ENCODE results near the gene SCAMP2. TPM values are rescaled to one million over a fixed set of nuclear protein-coding genes. Genes with fewer than 3 reads are reported as not detected.

Gene SCAMP2
- total and polyA plus RNA-seq, 2 experiments from 2014 or later: 34.7 to 51.3 TPM

- ATAC-seq: no peak
- TF ChIP-seq CREB1 (CRISPR knock-in tag; IDR thresholded peaks at IDR 0.05; ENCODE audit: low read depth) (no peak), EZH2phosphoT487 (IDR thresholded peaks at IDR 0.05; ENCODE audit: unreplicated experiment) (no peak)
- peak; percentile 53 for DNase-seq (ENCODE audit: low spot score)
Measured at GRCh38 chr15:74882528-74882927, 9.4 kb upstream of the SCAMP2 start.

GRCh38 chr15:74878273-74878672, 5.1 kb upstream of the SCAMP2 start:
- ATAC-seq (no peak), DNase-seq (ENCODE audit: low spot score) (no peak)
- Mint-ChIP-seq H3K36me3 (ENCODE audit: low read depth) (peaks cover 5% of the 10 kb centered on the region; the same call in 2 of the 3 replicates), H3K4me1 (peaks cover 2% of the 10 kb centered on the region; the same call in 1 of the 3 replicates), H3K4me3 (no peak overlapping the region), H3K27ac (no peak overlapping the region), H3K27me3 (ENCODE audit: insufficient read depth, low read depth, poor library complexity) (peaks cover 9% of the 10 kb centered on the region), H3K9me3 (peaks cover 16% of the 10 kb centered on the region)
- H3K9me2 ChIP-seq (ENCODE audit: insufficient read depth): no peaks in the 10 kb centered on the region
- H3K79me2 ChIP-seq (replicated peaks; ENCODE audit: insufficient read depth): no peaks in the 10 kb centered on the region
- H3K4me2 ChIP-seq: no peak overlapping the region
- H3K4me1 ChIP-seq (ENCODE audit: insufficient read depth): no peaks in the 10 kb centered on the region
- no peaks in the 10 kb centered on the region for H4K20me1 ChIP-seq (replicated peaks; ENCODE audit: insufficient read depth)
- no peaks in the 10 kb centered on the region for H3K27me3 ChIP-seq (ENCODE audit: insufficient read depth)
- 0 out of 2 replicates have a peak, but pooled peaks cover 8% of the 10 kb centered on the region for H3F3A ChIP-seq (replicated peaks; ENCODE audit: low read depth)
- no peak for TF ChIP-seq REST (IDR thresholded peaks at IDR 0.05; ENCODE audit: unreplicated experiment)
- TF ChIP-seq EZH2phosphoT487 (IDR thresholded peaks at IDR 0.05; ENCODE audit: unreplicated experiment): no peak
- no peak for TF ChIP-seq CREB1 (CRISPR knock-in tag; IDR thresholded peaks at IDR 0.05; ENCODE audit: low read depth)
- TF ChIP-seq ZNF462 (CRISPR knock-in tag; IDR thresholded peaks at IDR 0.05): no peak
- TF ChIP-seq POLR2AphosphoS5 (IDR thresholded peaks at IDR 0.05; ENCODE audit: low read depth): no peak
- no peak for TF ChIP-seq EZH2 (IDR thresholded peaks at IDR 0.05; ENCODE audit: low read depth, unreplicated experiment)
- no peak for TF ChIP-seq NANOG (IDR thresholded peaks at IDR 0.05; ENCODE audit: borderline replicate concordance)
- no peak for TF ChIP-seq STAT1 (IDR thresholded peaks at IDR 0.05; ENCODE audit: unreplicated experiment)
- TF ChIP-seq ZNF331 (CRISPR knock-in tag; IDR thresholded peaks at IDR 0.05; ENCODE audit: low read depth): no peak
- TF ChIP-seq JUNB (IDR thresholded peaks at IDR 0.05; ENCODE audit: unreplicated experiment): no peak
- 0 out of 2 replicates have a peak overlapping the region, but pooled peaks have one; percentile 43 for H2AFZ ChIP-seq
- H3K36me3 ChIP-seq (ENCODE audit: insufficient read depth): no peaks in the 10 kb centered on the region
- H3K4me3 ChIP-seq: no peak overlapping the region
- peak overlapping the region; percentile 63; the same call in 1 of the 2 replicates for H3K27ac ChIP-seq (ENCODE audit: low read depth)

More at GRCh38 chr15:74882528-74882927, 9.4 kb upstream of the SCAMP2 start:
- Histone ChIP-seq H3K4me2 (no peak overlapping the region), H3K27me3 (ENCODE audit: insufficient read depth) (no peaks in the 10 kb centered on the region), H3K79me2 (replicated peaks; ENCODE audit: insufficient read depth) (no peaks in the 10 kb centered on the region), H2AFZ (no peak overlapping the region), H3F3A (replicated peaks; ENCODE audit: low read depth) (no peaks in the 10 kb centered on the region), H3K9me2 (ENCODE audit: insufficient read depth) (no peaks in the 10 kb centered on the region), H3K4me1 (ENCODE audit: insufficient read depth) (no peaks in the 10 kb centered on the region), H3K36me3 (ENCODE audit: insufficient read depth) (no peaks in the 10 kb centered on the region), H3K4me3 (no peak overlapping the region), H3K27ac (ENCODE audit: low read depth) (no peak overlapping the region), H4K20me1 (replicated peaks; ENCODE audit: insufficient read depth) (no peaks in the 10 kb centered on the region)
- Mint-ChIP-seq H3K36me3 (ENCODE audit: low read depth) (peaks cover 5% of the 10 kb centered on the region; the same call in 2 of the 3 replicates), H3K27ac (no peak overlapping the region), H3K4me3 (no peak overlapping the region), H3K27me3 (ENCODE audit: insufficient read depth, low read depth, poor library complexity) (peaks cover 4% of the 10 kb centered on the region), H3K9me3 (peaks cover 18% of the 10 kb centered on the region), H3K4me1 (no peaks in the 10 kb centered on the region)

All from GM23338 (cell line).